Osteoblast (primary cell): Measurements from ENCODE around the gene AIRE. TPM values are rescaled to one million over a fixed set of nuclear protein-coding genes. Genes with fewer than 3 reads are reported as not detected.

Experiments
- DNase-seq: peaks from one replicate; pipeline ENCODE4 v3.0.0; 2011; ENCODE audit warnings: low spot score, mixed read lengths; ENCODE audit not compliant: insufficient read length; ENCODE audit errors: missing footprints
- H2AFZ ChIP-seq: 2 replicates; pipeline ENCODE4 v1.6.0; 2011; ENCODE audit warnings: mild to moderate bottlenecking, low read length
- H3K27ac ChIP-seq: 2 replicates; pipeline ENCODE4 v1.5.1; 2011; ENCODE audit warnings: mild to moderate bottlenecking, low read depth, low read length, moderate library complexity
- H3K27me3 ChIP-seq: 2 replicates; pipeline ENCODE4 v1.6.0; 2012; ENCODE audit warnings: mild to moderate bottlenecking, control low read depth, inconsistent platforms, low read length, moderate library complexity; ENCODE audit not compliant: insufficient read depth
- H3K36me3 ChIP-seq: 2 replicates; pipeline ENCODE4 v1.5.1; 2011; ENCODE audit warnings: mild to moderate bottlenecking, low read length, control low read depth, moderate library complexity; ENCODE audit not compliant: insufficient read depth
- H3K4me1 ChIP-seq: 2 replicates; pipeline ENCODE4 v1.5.1; 2011; ENCODE audit warnings: mild to moderate bottlenecking, low read length, control low read depth, moderate library complexity; ENCODE audit not compliant: insufficient read depth
- H3K4me2 ChIP-seq: 2 replicates; pipeline ENCODE4 v1.6.0; 2011; ENCODE audit warnings: mild to moderate bottlenecking, low read length; ENCODE audit not compliant: insufficient read depth
- H3K4me3 ChIP-seq: fragments of 200-600 bp; sonication (generic); 3 replicates; pipeline ENCODE4 v1.5.1; 2012; ENCODE audit warnings: mild to moderate bottlenecking, low read length, inconsistent platforms; ENCODE audit not compliant: insufficient read depth
- H3K79me2 ChIP-seq: 2 replicates; pipeline ENCODE4 v1.6.0; 2012; ENCODE audit warnings: mild to moderate bottlenecking, low read length, control low read depth, inconsistent platforms; ENCODE audit not compliant: insufficient read depth
- H3K9me3 ChIP-seq: 2 replicates; pipeline ENCODE4 v1.5.1; 2011; ENCODE audit warnings: low read depth, low read length, control low read depth
- H4K20me1 ChIP-seq: 2 replicates; pipeline ENCODE4 v1.6.0; 2012; ENCODE audit warnings: mild to moderate bottlenecking, low read length, control low read depth; ENCODE audit not compliant: insufficient read depth
- CTCF ChIP-seq: IDR thresholded peaks from 2 replicates; pipeline ENCODE4 v1.5.1; 2011; ENCODE audit warnings: mild to moderate bottlenecking, low read depth, low read length, moderate library complexity; ENCODE audit errors: extremely low read depth
- total RNA-seq: library from RNA; depleted of rRNA; stranded (reverse); fragments of >200 nt; gene quantifications from 2 replicates; pipeline ENCODE4 v1.2.3, GENCODE V29; 2012

AIRE gene
- total RNA-seq, 1 donor, result not detected

- H3K4me1 ChIP-seq, result peaks cover 7% of the 10 kb centered on the region
- no peak overlapping the region for H3K4me2 ChIP-seq
- peaks cover 6% of the 10 kb centered on the region for H3K36me3 ChIP-seq
- peaks cover 3% of the 10 kb centered on the region for H4K20me1 ChIP-seq
- H3K27me3 ChIP-seq, result no peaks in the 10 kb centered on the region
- no peak overlapping the region for H3K4me3 ChIP-seq
- H3K9me3 ChIP-seq, result no peaks in the 10 kb centered on the region
- H3K27ac ChIP-seq, result no peak overlapping the region
- no peak for DNase-seq
- no peak for TF ChIP-seq CTCF
- no peaks in the 10 kb centered on the region for H3K79me2 ChIP-seq
- no peak overlapping the region for H2AFZ ChIP-seq
Measured at GRCh38 chr21:44334329-44335030, 48.8 kb downstream of the AIRE start.

GRCh38 chr21:44335266-44336059, 49.8 kb downstream of the AIRE start:
- Histone ChIP-seq H3K36me3 (peaks cover 6% of the 10 kb centered on the region), H3K4me2 (no peak overlapping the region), H2AFZ (no peak overlapping the region), H3K27me3 (no peaks in the 10 kb centered on the region), H3K79me2 (no peaks in the 10 kb centered on the region), H3K4me3 (no peak overlapping the region), H4K20me1 (peaks cover 3% of the 10 kb centered on the region), H3K9me3 (no peaks in the 10 kb centered on the region), H3K27ac (no peak overlapping the region), H3K4me1 (peaks cover 13% of the 10 kb centered on the region)
- DNase-seq, result no peak
- TF ChIP-seq CTCF, result no peak

- Histone ChIP-seq H3K4me2 (no peak overlapping the region), H3K4me3 (no peak overlapping the region), H3K79me2 (no peaks in the 10 kb centered on the region), H4K20me1 (peaks cover 3% of the 10 kb centered on the region), H3K4me1 (peaks cover 13% of the 10 kb centered on the region), H3K9me3 (no peaks in the 10 kb centered on the region), H3K36me3 (peaks cover 6% of the 10 kb centered on the region), H3K27me3 (no peaks in the 10 kb centered on the region), H3K27ac (no peak overlapping the region), H2AFZ (no peak overlapping the region)
- peak; percentile 74 for DNase-seq
- TF ChIP-seq CTCF, result no peak
Measured at GRCh38 chr21:44337449-44337848, 51.8 kb downstream of the AIRE start.
